Activated CD8-positive, alpha-beta memory T cell treated with anti-CD3 and anti-CD28 coated beads, Interleukin-2, amount 50 U/mL, for 1 hour (primary cell): ENCODE data around the gene CEACAM1.
A peak's percentile ranks its signal among the peaks of the same experiment; 100 is the strongest.
"Not testable (repeated sequence)": the region's sequence is repeated elsewhere in the genome, so short reads cannot be mapped to it uniquely, and the experiment has no call there.

Experiments
- DNase-seq: peaks from one replicate; pipeline ENCODE4 v3.0.0-alpha.2; 2020; ENCODE audit errors: extremely low read depth

The CEACAM1 gene

GRCh38 chr19:42548552-42548951, 20.3 kb upstream of the CEACAM1 start:
- no peak for DNase-seq

GRCh38 chr19:42547929-42548328, 19.6 kb upstream of the CEACAM1 start:
- DNase-seq, result no peak

GRCh38 chr19:42546831-42547500, 18.7 kb upstream of the CEACAM1 start:
- no peak for DNase-seq

DNA sequence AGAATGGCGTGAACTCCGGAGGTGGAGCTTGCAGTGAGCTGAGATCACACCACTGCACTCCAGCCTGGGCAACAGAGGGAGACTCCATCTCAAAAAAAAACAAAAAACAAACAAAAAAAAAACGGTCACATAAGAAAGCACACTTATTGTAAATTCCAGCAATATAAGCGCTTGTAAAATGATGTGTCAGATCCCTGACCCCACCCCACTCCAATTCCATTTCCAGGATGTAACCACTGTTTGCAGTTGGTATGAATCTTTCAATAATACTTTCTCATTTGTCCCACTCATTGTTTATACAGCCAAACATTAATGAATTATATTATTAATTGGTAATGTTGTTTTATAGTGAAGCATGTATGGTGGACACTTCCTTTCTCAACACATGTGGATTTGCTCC, 15.9 kb upstream of the CEACAM1 start:
- DNase-seq, result no peak

DNA sequence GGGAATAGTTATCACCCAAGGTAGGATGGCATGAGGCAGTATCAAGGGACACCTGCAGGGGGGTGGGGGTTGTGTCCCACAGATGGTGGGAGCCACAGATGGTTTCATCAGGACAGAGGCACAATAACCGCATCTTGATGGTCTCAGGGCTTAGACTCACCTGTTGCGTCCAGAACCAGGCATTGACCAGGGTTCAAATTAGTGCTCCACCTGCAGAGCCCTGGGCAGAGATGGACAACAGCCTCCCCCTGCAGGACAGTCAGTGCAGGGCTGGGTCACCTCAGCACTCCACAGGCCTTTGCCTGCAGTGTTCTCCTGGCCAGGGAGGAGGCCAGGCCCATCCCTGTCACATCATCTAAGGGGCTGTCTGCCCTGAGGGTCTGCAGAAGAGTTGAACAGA, 14.5 kb upstream of the CEACAM1 start:
- no peak for DNase-seq

DNA sequence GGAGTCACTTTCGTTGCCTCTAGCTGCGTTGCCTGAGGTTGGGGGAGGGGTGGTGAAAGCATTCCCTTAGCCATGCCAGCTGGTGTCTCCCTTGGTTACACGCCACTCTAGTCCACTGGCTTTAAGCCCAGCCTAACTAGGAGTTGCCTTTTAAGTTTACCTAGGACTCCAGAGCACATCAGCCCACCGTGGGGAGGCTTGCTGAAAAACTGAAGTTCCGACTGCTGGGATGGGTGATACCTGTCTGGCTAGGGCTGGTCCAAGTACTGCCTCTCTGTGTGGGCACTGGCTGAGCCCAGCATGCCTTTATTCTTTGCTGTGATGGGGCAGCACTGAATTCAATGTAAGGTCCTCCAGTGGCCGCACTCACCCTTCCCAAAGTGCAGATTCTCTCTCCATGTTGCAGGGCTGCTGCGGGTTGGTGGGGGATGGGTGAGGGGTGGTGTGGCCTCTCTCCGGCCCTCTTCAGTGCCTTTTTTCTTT, 11.8 kb upstream of the CEACAM1 start:
- DNase-seq, result no peak

DNA sequence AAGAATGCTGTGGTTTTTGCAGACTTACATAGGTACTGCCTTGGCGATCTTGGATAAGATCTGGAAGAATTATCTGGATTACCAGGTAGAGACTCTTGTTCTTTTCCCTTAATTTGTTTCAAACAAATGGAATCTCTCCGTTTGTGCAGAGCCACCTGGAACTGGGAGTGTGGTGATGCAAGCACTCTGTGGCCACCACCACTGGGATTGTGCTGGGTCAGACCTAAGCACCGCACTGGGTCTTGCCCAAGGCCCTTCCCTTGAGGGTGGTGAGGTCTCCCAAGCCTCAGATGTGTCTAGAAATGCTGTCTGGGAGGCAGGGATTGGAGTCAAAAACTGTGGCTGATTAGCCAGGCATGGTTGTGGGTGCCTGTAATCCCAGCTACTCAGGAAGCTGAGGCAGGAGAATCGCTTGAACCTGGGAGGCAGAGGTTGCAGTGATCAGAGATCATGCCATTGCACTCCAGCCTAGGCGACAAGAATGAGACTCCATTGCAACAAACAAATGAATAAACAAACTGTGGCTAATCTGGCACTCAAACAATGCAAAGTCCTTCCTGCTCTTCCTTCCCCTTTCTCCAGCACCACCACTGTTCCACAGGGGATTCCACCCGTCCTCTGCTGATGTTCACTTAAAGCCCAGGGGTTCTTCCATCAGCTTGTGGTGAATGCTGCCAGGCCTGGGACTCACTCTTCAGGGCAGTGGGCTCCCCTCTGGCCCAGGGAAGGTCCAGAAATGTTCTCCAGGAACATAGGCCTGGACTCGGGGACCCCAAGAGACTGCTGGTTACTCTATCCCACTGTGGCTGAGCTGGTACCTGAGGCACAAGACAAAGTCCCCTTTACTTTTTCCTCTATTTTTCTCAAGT, 10.8 kb upstream of the CEACAM1 start:
- no peak for DNase-seq

DNA sequence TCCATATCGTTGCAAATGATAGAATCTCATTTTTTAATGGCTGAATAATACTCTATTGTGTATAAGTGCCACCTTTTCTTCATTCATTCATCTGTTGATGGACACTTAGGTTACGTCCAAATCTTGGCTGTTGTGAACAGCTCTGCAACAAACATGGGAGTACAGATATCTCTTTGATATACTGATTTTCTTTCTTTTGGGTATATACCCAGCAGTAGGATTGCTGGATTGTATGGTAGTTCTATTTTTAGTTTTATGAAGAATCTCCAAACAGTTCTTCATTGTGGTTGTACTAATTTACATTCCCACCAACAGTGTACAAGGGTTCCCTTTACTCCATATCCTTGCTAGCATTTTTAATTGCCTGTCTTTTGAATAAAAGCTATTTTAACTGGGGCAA, 7.0 kb upstream of the CEACAM1 start:
- DNase-seq, result not testable (repeated sequence)

- DNase-seq, result no peak
Observed at GRCh38 chr19:42534391-42534790, 6.1 kb upstream of the CEACAM1 start.

DNA sequence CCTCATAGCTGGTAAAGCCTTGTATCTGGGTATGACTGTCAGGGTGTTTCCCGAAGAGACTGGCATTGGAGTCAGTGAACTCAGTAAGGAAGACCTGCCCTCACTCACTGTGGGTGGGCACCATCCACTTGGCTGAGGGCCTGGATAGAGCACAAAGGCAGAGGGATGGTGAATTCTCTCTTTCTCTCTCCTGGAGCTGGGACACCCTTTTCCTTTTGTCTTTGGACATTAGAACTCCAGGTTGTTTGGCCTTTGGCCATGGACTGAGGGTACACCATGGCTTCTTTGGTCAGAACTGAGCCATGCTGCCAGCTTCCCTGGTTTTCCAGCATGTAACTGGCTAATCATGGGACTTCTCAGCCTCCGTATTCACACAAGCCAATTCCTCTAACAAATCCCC, 4.6 kb upstream of the CEACAM1 start:
- DNase-seq, result no peak

GRCh38 chr19:42531313-42531712, 3.0 kb upstream of the CEACAM1 start:
- DNase-seq, result no peak

GRCh38 chr19:42529248-42529764, 1.0 kb upstream of the CEACAM1 start:
- peak; percentile 16 for DNase-seq

DNA sequence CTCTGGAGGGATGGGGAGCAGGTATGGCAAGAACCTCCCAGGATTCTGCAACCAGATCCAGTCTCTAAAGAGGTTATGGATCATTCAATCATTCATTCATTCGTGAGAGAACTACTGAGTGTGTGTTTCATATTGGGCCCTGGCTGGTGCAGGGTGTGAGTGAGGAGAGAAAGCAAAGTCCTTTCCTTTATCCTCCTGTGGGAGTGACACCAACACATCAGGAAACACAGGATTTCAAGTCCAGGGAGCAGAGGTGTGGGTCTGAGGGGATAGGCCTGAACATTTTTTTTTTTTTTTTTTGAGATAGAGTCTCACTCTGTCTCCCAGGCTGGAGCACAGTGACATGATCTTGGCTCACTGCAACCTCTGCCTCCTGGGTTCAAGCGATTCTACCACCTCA, 3.3 kb downstream of the CEACAM1 start:
- no peak for DNase-seq

DNA sequence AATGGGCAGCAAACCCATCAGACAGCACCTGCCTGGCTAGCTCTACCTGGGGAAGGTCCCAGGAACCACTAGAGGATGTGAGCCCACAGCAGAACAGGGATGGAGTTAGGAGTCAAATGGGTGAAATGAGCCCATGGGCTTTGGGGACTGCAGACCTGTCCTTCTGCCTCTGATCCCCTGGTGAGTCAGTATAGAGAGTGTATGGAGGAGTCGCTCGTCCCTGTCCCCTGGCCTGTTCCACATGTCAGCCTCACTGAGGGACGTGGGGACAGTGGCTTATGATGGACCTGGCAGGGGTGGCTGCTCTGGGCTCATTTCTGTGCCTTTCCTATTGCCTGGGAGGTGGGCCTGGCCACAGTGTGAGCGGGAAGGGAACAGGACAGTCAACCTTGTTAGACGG, 4.0 kb downstream of the CEACAM1 start:
- DNase-seq, result no peak

DNA sequence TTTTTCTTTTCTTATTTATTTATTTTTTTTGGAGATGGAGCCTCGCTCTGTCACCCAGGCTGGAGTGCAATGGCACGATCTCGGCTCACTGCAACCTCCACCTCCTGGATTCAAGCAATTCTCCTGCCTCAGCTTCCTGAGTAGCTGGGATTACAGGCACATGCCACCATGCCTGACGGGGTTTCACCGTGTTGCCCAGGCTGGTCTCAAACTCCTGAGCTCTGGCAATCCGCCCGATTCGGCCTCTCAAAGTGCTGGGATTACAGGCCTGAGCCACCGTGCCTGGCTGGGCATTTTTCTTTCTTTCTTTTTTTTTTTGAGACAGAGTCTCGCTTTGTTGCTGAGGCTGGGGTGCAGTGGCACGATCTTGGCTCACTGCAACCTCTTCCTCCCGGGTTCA, 6.0 kb downstream of the CEACAM1 start:
- not testable (repeated sequence) for DNase-seq

DNA sequence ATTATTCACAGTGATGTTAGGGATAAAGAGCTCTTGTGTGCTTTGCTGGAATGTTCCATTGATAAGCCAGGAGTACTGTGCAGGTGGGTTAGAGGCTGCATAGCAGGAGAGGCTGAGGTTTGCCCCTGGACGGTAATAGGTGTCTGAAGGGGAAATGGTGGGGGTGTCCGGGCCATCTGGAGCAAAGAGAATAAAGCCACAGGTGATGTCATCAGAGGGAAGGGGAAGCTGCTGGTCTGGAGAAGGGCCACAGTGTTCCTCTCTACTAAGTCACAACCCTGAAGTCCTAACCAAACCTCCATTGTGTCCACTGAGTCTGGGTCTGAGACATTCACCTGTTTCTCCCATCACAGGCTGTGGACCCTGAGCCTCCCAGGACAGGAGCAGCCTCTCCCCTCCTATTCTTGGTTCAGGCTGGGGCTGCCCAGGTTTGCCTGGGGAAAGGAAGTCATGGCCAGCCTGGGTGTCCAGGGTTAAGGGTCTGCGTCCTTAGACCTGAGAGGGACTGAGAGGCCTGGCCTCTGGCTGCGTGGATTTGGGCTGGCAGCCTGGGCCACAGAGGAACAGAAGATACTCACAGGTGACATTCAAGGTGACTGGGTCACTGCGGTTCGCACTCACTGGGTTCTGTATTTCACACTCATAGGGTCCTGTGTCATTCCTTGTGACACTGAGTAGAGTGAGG, 6.8 kb downstream of the CEACAM1 start:
- DNase-seq, result no peak

DNA sequence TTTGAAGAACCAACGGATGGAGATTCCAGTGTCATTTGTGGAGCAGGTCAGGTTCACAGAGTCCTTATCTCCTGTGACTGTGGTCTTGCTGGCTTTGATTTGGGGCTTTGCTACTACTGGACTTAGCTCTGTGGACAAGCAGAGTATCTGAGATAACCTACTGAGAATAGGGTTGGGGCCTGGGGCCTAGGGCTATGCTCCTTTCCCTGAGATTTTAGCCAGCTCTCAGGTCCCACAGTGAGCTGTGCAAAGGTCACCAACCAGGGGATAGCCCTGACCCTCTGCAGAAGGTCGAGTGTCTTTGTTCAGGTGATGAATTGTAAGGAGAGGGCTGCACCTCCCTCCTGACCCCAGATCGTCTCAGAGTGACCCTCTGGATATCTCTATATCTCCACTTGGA, 9.2 kb downstream of the CEACAM1 start:
- no peak for DNase-seq

- no peak for DNase-seq
Observed at GRCh38 chr19:42516771-42517170, 11.5 kb downstream of the CEACAM1 start.

GRCh38 chr19:42515241-42515832, 12.9 kb downstream of the CEACAM1 start:
- DNase-seq, result no peak

DNA sequence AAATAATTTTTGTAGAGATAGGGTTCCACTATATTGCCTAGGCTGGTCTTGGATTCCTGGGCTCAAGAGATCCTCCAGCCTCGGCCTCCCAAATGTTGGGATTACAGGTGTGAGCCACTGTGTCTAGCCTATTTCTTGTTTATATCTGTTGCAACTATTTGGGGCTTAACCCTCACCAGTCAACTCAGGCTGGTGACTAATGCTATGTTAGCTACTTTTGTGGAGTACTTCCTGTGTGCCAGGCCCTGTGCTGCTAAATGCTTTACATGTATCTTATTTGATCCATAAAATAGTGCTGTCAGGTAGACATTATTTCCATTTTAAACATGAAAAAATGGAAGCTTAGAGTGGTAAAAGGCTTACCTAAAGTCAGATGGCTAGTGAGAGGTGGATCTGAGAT, 13.8 kb downstream of the CEACAM1 start:
- no peak for DNase-seq

DNA sequence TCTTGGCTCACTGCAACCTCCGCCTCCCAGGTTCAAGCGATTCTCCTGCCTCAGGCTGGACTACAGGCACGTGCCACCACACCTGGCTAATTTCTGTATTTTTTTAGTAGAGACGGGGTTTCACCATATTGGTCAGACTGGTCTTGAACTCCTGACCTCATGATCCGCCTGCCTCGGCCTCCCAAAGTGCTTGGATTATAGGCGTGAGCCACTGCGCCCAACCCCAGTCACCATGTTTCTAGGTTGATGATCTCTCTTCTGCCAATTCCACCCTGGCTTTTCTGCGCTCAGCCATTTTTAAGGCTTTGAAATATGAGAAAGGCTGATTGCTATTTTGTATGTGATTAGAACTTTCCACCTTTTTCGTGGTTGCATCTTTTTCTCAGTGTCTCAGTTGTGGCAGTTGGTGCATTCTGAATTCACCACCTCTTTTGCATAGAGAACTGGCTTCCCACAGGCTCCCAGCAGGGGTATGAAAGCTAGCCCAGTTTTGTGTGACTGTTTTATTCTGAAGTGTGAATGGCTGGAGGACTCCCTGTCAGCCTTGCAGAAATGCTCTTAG, 15.5 kb downstream of the CEACAM1 start:
- no peak for DNase-seq
